HG02798 (cell line): Measurements from ENCODE around the gene NUP58.

ENCODE experiments used
- ATAC-seq: cut with Tn5 transposase; IDR thresholded peaks from one replicate; pipeline ENCODE4 v1.9.1; 2021; ENCODE audit warnings: mild to moderate bottlenecking; ENCODE audit not compliant: unreplicated experiment, poor library complexity

The NUP58 gene

DNA sequence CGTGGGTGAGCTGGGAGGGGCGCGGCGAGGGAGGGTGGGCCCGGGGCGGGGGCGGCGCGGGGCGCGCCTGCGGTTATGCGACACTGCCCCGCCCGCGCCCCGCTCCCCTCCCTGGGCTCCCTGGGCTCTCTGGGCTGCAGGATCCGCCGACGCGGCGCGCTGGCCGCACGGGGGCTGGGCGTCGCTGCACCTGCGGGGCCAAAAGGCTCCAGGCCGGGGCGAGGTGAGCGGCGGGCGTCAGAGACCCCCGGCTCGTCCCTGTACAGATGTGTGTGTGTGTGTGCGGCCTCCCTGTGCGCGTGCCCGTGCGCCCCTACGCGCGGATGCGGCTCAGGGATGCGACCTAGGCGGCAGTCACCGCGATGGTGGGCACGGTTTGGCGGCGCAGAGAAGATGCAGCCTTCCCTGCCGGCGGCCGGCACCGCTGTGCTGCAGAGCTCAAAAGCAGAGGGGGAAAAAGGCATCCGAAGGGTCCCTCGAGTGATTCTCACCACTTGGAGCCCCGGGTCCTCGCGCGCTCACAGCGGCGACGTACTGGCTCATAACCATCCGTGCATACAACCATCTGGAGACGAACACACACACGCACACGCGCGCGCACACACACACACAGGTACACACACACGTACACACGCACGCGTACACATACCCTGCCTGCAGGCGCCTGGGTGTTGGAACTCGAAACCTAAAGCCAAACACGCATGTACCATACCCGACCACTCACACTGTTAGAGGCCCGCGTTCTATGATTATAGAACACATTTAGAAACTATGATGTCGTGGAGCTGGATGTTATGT, 71.1 kb downstream of the NUP58 start:
- ATAC-seq, result no peak

- ATAC-seq, result no peak
These were observed 74.4 kb downstream of the NUP58 start for GRCh38 chr13:25375727-25376358.

DNA sequence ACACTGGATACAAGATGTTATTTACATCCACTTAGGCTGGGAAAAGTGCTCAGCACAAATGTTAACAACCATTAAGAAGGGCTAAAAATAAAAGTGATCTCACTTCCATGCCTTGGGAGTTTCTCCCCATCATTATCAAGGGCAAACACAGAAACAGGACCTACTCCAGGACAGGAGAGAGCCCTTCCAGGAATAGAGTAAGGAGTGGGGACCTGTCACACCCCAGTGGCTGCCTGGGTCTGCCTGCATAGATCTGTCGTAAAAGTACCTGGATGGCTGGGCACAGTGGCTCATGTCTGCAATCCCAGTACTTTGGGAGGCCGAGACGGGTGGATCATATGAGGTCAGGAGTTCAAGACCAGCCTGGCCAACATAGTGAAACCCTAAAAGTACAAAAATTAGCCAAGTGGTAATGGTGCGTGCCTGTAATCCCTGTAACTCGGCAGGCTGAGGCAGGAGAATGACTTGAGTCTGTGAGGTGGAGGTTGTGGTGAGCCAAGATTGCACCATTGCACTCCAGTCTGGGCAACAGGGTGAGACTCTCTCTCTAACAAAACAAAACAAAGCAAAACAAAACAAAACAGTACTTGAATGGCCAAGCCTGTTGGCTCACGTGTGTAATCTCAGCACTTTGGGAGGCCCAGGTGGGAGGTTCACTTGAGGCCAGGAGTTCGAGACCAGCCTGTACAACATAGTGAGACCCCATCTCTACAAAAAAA, 76.0 kb downstream of the NUP58 start:
- no peak for ATAC-seq

- ATAC-seq, result no peak
These were observed 77.1 kb downstream of the NUP58 start for GRCh38 chr13:25378528-25378927.

GRCh38 chr13:25379011-25379410, 77.6 kb downstream of the NUP58 start:
- ATAC-seq, result no peak

DNA sequence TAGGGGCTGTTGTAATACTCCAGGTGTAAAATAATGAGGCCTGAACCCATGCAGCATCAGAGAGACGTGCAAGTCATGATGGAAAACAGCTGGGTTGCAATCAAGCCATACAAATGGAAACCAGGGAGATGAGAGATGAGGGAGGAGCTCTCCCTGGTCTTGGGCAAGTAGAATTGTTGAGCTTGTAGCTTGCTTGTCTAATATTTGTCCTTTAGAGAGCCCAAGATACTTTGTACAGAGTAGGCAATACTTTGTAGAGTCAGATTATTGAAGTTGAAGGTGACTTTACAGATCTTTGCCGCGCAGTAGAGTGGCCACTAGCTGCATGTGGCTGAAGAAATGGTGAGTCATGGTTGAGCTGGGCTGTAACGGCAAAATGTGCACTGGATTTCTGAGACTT, 78.7 kb downstream of the NUP58 start:
- no peak for ATAC-seq

GRCh38 chr13:25380741-25381324, 79.4 kb downstream of the NUP58 start:
- ATAC-seq, result no peak

GRCh38 chr13:25384758-25385410, 83.5 kb downstream of the NUP58 start:
- ATAC-seq, result no peak

GRCh38 chr13:25391932-25392331, 90.5 kb downstream of the NUP58 start:
- no peak for ATAC-seq
